HG03432 (cell line): ENCODE measurements around the gene DISP2.
A peak's percentile ranks its signal among the peaks of the same experiment; 100 is the strongest.

Experiments used
- ATAC-seq: cut with Tn5 transposase; IDR thresholded peaks from one replicate; pipeline ENCODE4 v1.9.1; 2021; ENCODE audit warnings: mild to moderate bottlenecking, moderate library complexity; ENCODE audit not compliant: unreplicated experiment

DISP2 gene

GRCh38 chr15:40357723-40358470 is at the start of gene DISP2:
Gene DISP2, plus strand, starts transcription at chr15:40358219. Its CDS starts 103 bp downstream, at chr15:40358322.
- ATAC-seq = peak; percentile 87

- no peak for ATAC-seq
Measured at GRCh38 chr15:40309344-40309862, 48.6 kb upstream of the DISP2 start.

- no peak for ATAC-seq
Measured at GRCh38 chr15:40310001-40310959, 47.7 kb upstream of the DISP2 start.

- no peak for ATAC-seq
Measured at GRCh38 chr15:40310993-40311392, 47.0 kb upstream of the DISP2 start.

- ATAC-seq = no peak
Measured at GRCh38 chr15:40312370-40313158, 45.5 kb upstream of the DISP2 start.

- no peak for ATAC-seq
Measured at GRCh38 chr15:40313531-40314398, 44.3 kb upstream of the DISP2 start.

GRCh38 chr15:40314723-40315276 is 43.2 kb upstream of the DISP2 start:
- ATAC-seq = no peak

GRCh38 chr15:40316931-40317330 is 41.1 kb upstream of the DISP2 start:
- ATAC-seq = no peak

GRCh38 chr15:40317580-40317979 is 40.4 kb upstream of the DISP2 start:
- ATAC-seq = no peak

GRCh38 chr15:40320409-40320808 is 37.6 kb upstream of the DISP2 start:
- ATAC-seq = no peak

- ATAC-seq = no peak
Measured at GRCh38 chr15:40320931-40321371, 37.1 kb upstream of the DISP2 start.

- ATAC-seq = no peak
Measured at GRCh38 chr15:40322531-40323238, 35.3 kb upstream of the DISP2 start.

- peak; percentile 92 for ATAC-seq
Measured at GRCh38 chr15:40323239-40323952, 34.6 kb upstream of the DISP2 start, which contains the start of gene INAFM2. Gene INAFM2, plus strand, starts transcription at chr15:40323692. Its CDS starts 364 bp downstream, at chr15:40324056.

GRCh38 chr15:40323953-40324937 is 33.8 kb upstream of the DISP2 start:
- ATAC-seq = peak; percentile 13

- ATAC-seq = no peak
Measured at GRCh38 chr15:40325188-40325587, 32.8 kb upstream of the DISP2 start.

GRCh38 chr15:40325700-40326099 is 32.3 kb upstream of the DISP2 start:
- ATAC-seq = no peak

GRCh38 chr15:40327457-40327856 is 30.6 kb upstream of the DISP2 start:
- no peak for ATAC-seq
